K562 (cell line): ENCODE measurements around the gene VGLL3. TPM values are rescaled to one million over a fixed set of nuclear protein-coding genes. Genes with fewer than 3 reads are reported as not detected.
"Not testable (repeated sequence)": the region's sequence is repeated elsewhere in the genome, so short reads cannot be mapped to it uniquely, and the experiment has no call there.

ENCODE experiments used
- ATAC-seq: fragments of 200-7000 bp; cut with Tn5 transposase; 3 replicates; pipeline ENCODE4 v1.9.1; 2020; ENCODE audit warnings: moderate library complexity
- BruUV-seq: library from RNA; stranded (reverse); fragments of 400-500 nt; replicated peaks from 2 replicates; lab custom pipeline; 2021; lab: Mats Ljungman, UMichigan
- CTCF ChIA-PET: fragments of 300-600 bp; formaldehyde crosslinking; extraction: SDS; loops from one replicate; lab custom pipeline; 2021; ENCODE audit warnings: low intra/inter-chr PET ratio; lab: Yijun Ruan, JAX
- POLR2A ChIA-PET: fragments of 300-600, 350-650 bp; sonication (Branson Sonifier 250); formaldehyde crosslinking; extraction: SDS; loops from one replicate; lab custom pipeline; 2021; ENCODE audit warnings: antibody characterized with exemption, inconsistent platforms; lab: Yijun Ruan, JAX
- DNase-seq, 4 experiments: peaks; one replicate each; pipeline versions ENCODE4 v3.0.0 to v3.0.0-alpha.2; 2011 to 2018; ENCODE audit warnings: low spot score in 3 of 4, mixed read lengths in 3 of 4; ENCODE audit errors: extremely low read depth in 1 of 4
- FAIRE-seq: peaks from 2 replicates; lab custom pipeline; 2011; peaks lifted over from hg19 to GRCh38; lab: Jason Lieb, UNC
- H2AFZ ChIP-seq: 2 replicates; pipeline ENCODE4 v1.6.0; 2011; ENCODE audit warnings: low read depth, low read length, control low read depth, inconsistent platforms
- H3K27ac ChIP-seq: fragments of 200-600 bp; 3 replicates; pipeline ENCODE4 v1.8.0; 2011; ENCODE audit warnings: low read depth, mild to moderate bottlenecking, control low read depth, inconsistent platforms, low read length, moderate library complexity, mixed read lengths; ENCODE audit errors: extremely low read depth
- H3K27me3 ChIP-seq, 2 experiments: fragments of 300-600 bp in 1 of 2; 2 replicates in 1 of 2; 3 replicates in 1 of 2; pipeline versions ENCODE4 v1.6.0 to v1.8.0; 2011; ENCODE audit warnings: inconsistent platforms in 2 of 2, low read length in 2 of 2, mild to moderate bottlenecking in 1 of 2, mixed read lengths in 1 of 2, moderate library complexity in 1 of 2; ENCODE audit not compliant: control insufficient read depth in 2 of 2, insufficient read depth in 2 of 2
- H3K36me3 ChIP-seq: fragments of 300-600 bp; 3 replicates; pipeline ENCODE4 v1.8.0; 2011; ENCODE audit warnings: mild to moderate bottlenecking, low read length, inconsistent platforms; ENCODE audit not compliant: control insufficient read depth, insufficient read depth
- H3K4me1 ChIP-seq, 2 experiments: fragments of 200-600 bp in 1 of 2; replicated peaks in 1 of 2; 2 replicates in 1 of 2; 3 replicates in 1 of 2; pipeline versions ENCODE4 v1.5.1 to v1.8.0; 2011; ENCODE audit warnings: inconsistent platforms in 2 of 2, low read length in 2 of 2, mild to moderate bottlenecking in 1 of 2, mixed read lengths in 1 of 2, moderate library complexity in 1 of 2; ENCODE audit not compliant: control insufficient read depth in 2 of 2, insufficient read depth in 2 of 2
- H3K4me2 ChIP-seq: 2 replicates; pipeline ENCODE4 v1.6.1; 2011; ENCODE audit warnings: low read length, control low read depth, inconsistent platforms, mixed read lengths; ENCODE audit not compliant: insufficient read depth
- H3K4me3 ChIP-seq: fragments of 200-600 bp; sonication (generic), shearing (Covaris generic); 2 replicates; pipeline ENCODE4 v1.5.1; 2016; ENCODE audit warnings: control low read depth, inconsistent platforms
- H3K79me2 ChIP-seq: fragments of 200-600 bp; 3 replicates; pipeline ENCODE4 v1.8.0; 2011; ENCODE audit warnings: low read length, inconsistent platforms; ENCODE audit not compliant: control insufficient read depth, insufficient read depth
- H3K9ac ChIP-seq, 2 experiments: 2 replicates each; pipeline versions ENCODE4 v1.6.0 to v1.6.1; 2011; ENCODE audit warnings: low read depth in 2 of 2, low read length in 2 of 2, control low read depth in 1 of 2, inconsistent platforms in 1 of 2, mild to moderate bottlenecking in 1 of 2, mixed read lengths in 1 of 2; ENCODE audit not compliant: insufficient read depth in 1 of 2
- H3K9me1 ChIP-seq: one replicate; pipeline ENCODE4 v1.6.0; 2011; ENCODE audit warnings: inconsistent platforms, mild to moderate bottlenecking, low read length, moderate library complexity; ENCODE audit not compliant: control insufficient read depth, insufficient read depth
- H3K9me3 ChIP-seq: replicated peaks from 2 replicates; pipeline ENCODE4 v1.5.1; 2011; ENCODE audit warnings: low read depth, low read length, inconsistent platforms; ENCODE audit not compliant: control insufficient read depth, insufficient read depth
- H4K20me1 ChIP-seq: replicated peaks from 2 replicates; pipeline ENCODE4 v1.6.1; 2011; ENCODE audit warnings: low read length, inconsistent platforms, mixed read lengths; ENCODE audit not compliant: control insufficient read depth, insufficient read depth
- ERF ChIP-seq: fragments of 450-650 bp; formaldehyde crosslinking; IDR thresholded peaks from 2 replicates; pipeline ENCODE4 v1.4.0; 2020; ENCODE audit warnings: mild to moderate bottlenecking, mixed read lengths
- FOXP1 ChIP-seq: sonication (generic); formaldehyde crosslinking; IDR thresholded peaks from 2 replicates; pipeline ENCODE4 v1.8.0; 2022; ENCODE audit warnings: mild to moderate bottlenecking, missing genetic modification reagents
- MTA1 ChIP-seq: fragments of 450-650 bp; IDR thresholded peaks from 2 replicates; pipeline ENCODE4 v1.6.1; 2017; ENCODE audit warnings: borderline replicate concordance
- RCOR1 ChIP-seq, 2 experiments: IDR thresholded peaks; 2 replicates each; pipeline ENCODE4 v1.6.1; 2012; ENCODE audit warnings: low read depth in 2 of 2, low read length in 2 of 2, borderline replicate concordance in 1 of 2, improper control_type of control experiment in 1 of 2
- WGBS: fragments of 100-300 bp; shearing (Covaris generic); methylation state at CpG from one replicate; pipeline ENCODE4 v1.1.6; 2016; ENCODE audit warnings: low coverage, mixed read lengths; ENCODE audit not compliant: insufficient coverage; ENCODE audit errors: missing lambda C conversion rate; 5-methylcytosine and 5-hydroxymethylcytosine counted together
- in situ Hi-C: fragments of 300-500 bp; cut with MboI; formaldehyde crosslinking; loops from 4 replicates; pipeline ENCODE4 v1.15.0; 2018; ENCODE audit warnings: inconsistent platforms, mixed read lengths
- intact Hi-C: fragments of 100-400 bp; cut with micrococcal nuclease; formaldehyde crosslinking; loops from 2 replicates; pipeline ENCODE4 v1.14.2; 2022
- polyA plus RNA-seq, 8 experiments: library from polyadenylated mRNA; depleted of rRNA in 4 of 8; stranded (reverse) in 5 of 8; unstranded in 3 of 8; fragments of >200 nt; fragmentation: Nextera tagmentation in 2 of 8; fragmentation: Illumina TruSeq in 1 of 8; extraction: Ambion mirVana in 2 of 8; extraction: Trizol in 1 of 8; gene quantifications; 2 replicates each; pipeline versions ENCODE4 v1.2.1 to v1.2.3, GENCODE V29; 2011 to 2014; ENCODE audit warnings: inconsistent platforms in 1 of 8, missing spikeins in 1 of 8
- total RNA-seq, 7 experiments: library from RNA; depleted of rRNA in 6 of 7; stranded (reverse); fragments of >200 nt in 6 of 7; fragmentation: Illumina TruSeq in 2 of 7; extraction: Trizol in 2 of 7; gene quantifications; 2 replicates each; pipeline versions ENCODE4 v1.2.1 to v1.2.3, GENCODE V29; 2011 to 2021; ENCODE audit warnings: low replicate concordance in 1 of 7
- TF ChIP-seq, protein P1 (sequence below): sonication (generic); formaldehyde crosslinking; IDR thresholded peaks from 2 replicates; pipeline ENCODE4 v1.8.0; 2022; ENCODE audit warnings: mild to moderate bottlenecking, missing genetic modification reagents
- TF ChIP-seq, protein P2 (sequence below): fragments of 250-450 bp; sonication (Bioruptor Pico); IDR thresholded peaks from 2 replicates; pipeline ENCODE4 v1.5.0; 2021
- TF ChIP-seq, protein P3 (sequence below): sonication (generic); formaldehyde crosslinking; IDR thresholded peaks from 2 replicates; pipeline ENCODE4 v1.8.1; 2023; ENCODE audit warnings: mild to moderate bottlenecking, missing genetic modification reagents

The VGLL3 gene
- total and polyA plus RNA-seq, 9 of the 15 experiments (the other 6 are each of a cell fraction or from before 2014, with no cell fraction given): under 0.01 to 0.09 (median 0.04) TPM; not detected in 6

DNA sequence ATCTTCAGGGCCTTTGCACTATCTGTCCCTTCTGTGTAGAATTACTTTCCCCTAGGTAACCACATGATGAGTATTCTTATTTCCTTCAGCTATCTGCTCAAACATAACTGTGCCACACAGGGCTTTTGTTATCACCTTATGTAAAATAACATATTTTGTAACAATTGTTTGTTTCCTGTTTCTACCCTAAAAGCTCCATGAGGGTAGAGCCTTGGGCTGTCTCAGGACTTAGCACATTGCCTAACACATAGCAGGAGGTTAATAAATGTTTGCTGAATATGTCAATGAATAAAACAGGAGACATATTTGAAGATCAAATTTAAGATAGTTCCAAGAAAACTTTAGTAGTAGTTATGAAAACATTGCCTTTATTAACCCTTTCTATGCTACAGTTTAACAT is 14.7 kb downstream of the VGLL3 start (continued):
- TF ChIP-seq, protein P1, sequence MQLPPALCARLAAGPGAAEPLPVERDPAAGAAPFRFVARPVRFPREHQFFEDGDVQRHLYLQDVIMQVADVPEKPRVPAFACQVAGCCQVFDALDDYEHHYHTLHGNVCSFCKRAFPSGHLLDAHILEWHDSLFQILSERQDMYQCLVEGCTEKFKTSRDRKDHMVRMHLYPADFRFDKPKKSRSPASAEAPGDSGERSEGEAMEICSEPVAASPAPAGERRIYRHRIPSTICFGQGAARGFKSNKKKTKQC (CRISPR knock-in tag): no peak
- TF ChIP-seq ERF (CRISPR knock-in tag) (no peak), FOXP1 (CRISPR knock-in tag) (no peak), RCOR1 (IDR thresholded peaks at IDR 0.05; ENCODE audit: borderline replicate concordance in 1 of 2, low read depth in 2 of 2, low read length in 2 of 2) (no peak), MTA1 (no peak)
- TF ChIP-seq, protein P2, sequence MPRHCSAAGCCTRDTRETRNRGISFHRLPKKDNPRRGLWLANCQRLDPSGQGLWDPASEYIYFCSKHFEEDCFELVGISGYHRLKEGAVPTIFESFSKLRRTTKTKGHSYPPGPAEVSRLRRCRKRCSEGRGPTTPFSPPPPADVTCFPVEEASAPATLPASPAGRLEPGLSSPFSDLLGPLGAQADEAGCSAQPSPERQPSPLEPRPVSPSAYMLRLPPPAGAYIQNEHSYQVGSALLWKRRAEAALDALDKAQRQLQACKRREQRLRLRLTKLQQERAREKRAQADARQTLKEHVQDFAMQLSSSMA: no peak
- TF ChIP-seq, protein P3, sequence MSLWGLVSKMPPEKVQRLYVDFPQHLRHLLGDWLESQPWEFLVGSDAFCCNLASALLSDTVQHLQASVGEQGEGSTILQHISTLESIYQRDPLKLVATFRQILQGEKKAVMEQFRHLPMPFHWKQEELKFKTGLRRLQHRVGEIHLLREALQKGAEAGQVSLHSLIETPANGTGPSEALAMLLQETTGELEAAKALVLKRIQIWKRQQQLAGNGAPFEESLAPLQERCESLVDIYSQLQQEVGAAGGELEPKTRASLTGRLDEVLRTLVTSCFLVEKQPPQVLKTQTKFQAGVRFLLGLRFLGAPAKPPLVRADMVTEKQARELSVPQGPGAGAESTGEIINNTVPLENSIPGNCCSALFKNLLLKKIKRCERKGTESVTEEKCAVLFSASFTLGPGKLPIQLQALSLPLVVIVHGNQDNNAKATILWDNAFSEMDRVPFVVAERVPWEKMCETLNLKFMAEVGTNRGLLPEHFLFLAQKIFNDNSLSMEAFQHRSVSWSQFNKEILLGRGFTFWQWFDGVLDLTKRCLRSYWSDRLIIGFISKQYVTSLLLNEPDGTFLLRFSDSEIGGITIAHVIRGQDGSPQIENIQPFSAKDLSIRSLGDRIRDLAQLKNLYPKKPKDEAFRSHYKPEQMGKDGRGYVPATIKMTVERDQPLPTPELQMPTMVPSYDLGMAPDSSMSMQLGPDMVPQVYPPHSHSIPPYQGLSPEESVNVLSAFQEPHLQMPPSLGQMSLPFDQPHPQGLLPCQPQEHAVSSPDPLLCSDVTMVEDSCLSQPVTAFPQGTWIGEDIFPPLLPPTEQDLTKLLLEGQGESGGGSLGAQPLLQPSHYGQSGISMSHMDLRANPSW (CRISPR knock-in tag): no peak

DNA sequence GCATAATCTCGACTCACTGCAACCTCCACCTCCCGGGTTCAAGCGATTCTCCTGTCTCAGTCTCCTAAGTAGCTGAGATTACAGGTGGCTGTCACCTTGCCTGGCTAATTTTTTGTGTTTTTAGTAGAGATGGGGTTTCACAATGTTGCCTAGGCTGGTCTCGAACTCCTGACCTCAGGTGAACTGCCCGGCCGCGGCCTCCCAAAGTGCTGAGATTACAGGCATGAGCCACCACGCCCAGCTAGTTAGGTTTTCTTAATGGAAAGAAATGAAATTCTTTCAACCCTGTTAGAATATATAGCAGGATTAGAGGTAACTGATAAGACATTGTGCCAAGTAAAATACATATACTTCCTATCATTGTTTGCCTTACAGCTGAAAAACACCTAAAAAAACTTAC is 16.8 kb downstream of the VGLL3 start:
- CTCF ChIA-PET, H3K36me3 ChIP-seq, intact Hi-C loops, BruUV-seq, DNase-seq, H3K4me1 ChIP-seq, H3K9ac ChIP-seq, H3K9me3 ChIP-seq, H3K4me3 ChIP-seq, H2AFZ ChIP-seq, FAIRE-seq, H3K4me2 ChIP-seq, H3K27ac ChIP-seq, H3K9me1 ChIP-seq, H3K79me2 ChIP-seq, H4K20me1 ChIP-seq, H3K27me3 ChIP-seq, POLR2A ChIA-PET, ATAC-seq, in situ Hi-C loops: not testable (repeated sequence)
- WGBS: 0% methylated on average over 6 of the region's 8 CpGs
